Activated CD8-positive, alpha-beta memory T cell treated with anti-CD3 and anti-CD28 coated beads, Interleukin-2, amount 50 U/mL, for 4 hours (primary cell): Measurements from ENCODE around the gene MTCL1.
A peak's percentile ranks its signal among the peaks of the same experiment; 100 is the strongest.

Source experiments
- DNase-seq: peaks from one replicate; pipeline ENCODE4 v3.0.0-alpha.2; 2020

MTCL1 gene

GRCh38 chr18:8688816-8689215 is 16.5 kb upstream of the MTCL1 start:
- no peak for DNase-seq

DNA sequence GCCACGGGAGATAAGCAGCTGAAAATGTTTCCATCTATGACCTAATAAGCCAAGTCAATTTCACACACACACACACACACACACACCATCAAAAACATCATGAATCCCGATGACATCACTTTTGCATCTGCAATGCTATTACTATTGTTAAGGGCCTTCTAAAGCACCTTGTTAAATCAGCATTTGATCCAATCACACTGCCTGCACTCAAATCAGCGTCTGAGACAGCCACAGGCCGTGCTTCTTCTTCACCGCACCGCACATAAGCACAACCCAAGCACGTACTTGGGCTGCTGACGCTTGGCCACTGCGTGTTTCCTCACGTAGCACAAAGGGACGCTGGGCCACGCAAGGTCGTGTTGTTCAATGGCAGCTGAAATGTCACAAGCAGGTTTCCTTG is 15.8 kb upstream of the MTCL1 start:
- no peak for DNase-seq

DNA sequence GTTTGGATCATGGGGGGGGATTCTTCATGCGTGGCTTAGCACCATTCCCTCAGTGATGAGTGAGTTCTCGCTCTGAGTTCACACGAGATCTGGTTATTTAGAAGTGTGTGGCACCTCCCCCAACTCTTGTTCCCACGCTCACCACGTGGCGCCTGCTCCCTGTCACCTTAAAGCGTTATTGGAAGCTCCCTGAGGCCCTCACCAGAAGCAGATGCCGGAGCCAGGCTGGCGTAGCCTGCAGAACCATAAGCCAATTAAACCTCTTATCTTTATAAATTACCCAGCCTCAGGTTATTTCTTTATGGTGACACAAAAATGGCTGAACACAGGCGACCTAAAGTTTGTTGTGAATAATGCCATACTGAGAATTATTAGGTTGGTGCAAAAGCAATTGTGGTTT is 10.5 kb upstream of the MTCL1 start:
- DNase-seq = no peak

DNA sequence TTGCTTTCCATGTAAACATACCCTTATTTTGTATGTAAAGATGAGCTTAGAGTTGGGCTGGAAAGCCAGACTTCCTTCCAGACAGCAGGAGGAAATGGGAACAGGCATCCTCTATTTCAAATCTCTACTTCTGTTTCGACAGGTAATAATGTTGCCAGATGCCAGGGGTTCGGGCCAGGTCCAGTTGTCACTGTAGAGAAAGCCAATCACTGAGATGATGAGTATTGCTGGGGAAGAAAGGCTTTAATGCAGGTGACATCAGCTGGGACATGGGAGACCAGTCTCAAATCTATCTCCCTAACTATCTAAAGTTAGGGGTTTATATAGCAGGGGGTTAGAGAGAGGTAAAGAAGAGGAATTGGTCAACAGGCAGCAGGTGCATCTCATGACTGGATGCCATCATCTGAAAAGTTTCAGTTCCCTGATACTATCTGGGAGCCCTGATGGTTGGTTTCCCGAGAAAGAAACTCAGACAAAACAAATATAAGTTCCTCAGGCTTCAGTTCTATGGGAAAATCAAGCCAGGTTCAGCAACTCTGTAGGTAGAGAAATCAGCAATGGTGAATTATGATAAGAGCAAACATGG is 9.3 kb upstream of the MTCL1 start:
- DNase-seq = no peak

DNA sequence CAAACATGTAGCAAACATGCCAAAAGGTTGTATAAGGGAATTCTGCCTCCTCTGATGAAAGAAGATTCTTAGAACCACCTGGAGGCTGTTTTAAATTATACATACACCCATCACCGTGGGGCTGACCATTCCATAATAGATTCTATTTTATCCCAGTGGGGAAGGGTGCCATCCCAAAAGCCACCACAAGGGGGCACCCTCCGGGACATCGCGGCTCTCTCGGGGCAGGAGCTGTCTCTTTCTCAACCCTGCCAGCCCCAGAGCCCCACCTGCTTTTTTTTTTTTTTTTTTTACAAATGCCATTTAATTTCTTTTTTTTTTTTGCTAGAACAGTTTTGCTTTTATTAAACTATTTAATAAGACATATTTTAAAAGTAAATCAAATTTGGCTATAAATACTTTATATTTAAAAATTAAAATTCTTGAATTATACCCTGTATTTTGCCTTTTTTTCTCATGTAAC is 8.6 kb upstream of the MTCL1 start:
- peak; percentile 80 for DNase-seq

DNA sequence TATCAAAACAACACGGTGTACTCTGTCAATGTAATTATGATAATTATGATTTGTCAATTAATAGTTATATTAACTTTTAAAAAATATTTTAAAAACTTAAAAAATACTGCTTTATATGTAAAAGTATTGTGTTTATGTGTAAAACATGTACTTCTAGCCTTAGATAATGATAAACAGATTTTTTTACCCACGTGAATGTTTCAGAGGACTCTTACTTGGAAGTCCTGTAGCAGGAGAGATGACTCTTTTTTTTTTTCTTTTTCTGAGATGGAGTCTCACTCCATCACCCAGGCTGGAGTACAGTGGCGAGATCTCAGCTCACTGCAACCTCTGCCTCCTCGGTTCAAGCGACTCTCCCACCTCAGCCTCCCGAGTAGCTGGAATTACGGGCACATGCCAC is 6.2 kb upstream of the MTCL1 start:
- DNase-seq = no peak

DNA sequence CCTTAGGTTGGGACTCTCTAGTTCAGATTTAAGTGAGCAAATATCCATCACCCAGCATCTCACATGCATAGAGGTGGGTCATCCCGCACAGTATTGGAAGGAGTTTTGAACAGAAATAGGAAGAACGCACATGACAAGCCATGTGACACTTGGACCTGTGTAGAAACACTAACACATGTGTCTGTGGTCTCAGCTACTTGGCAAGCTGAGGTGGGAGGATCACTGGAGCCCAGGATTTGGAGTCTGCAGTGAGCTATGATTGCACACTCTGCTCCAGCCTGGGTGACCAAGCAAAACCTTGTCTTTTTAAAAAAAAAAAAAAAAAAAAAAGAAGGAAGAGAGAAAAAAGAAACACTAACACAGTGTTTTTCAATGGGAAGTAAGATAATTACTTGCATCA is 5.4 kb upstream of the MTCL1 start:
- DNase-seq = no peak

DNA sequence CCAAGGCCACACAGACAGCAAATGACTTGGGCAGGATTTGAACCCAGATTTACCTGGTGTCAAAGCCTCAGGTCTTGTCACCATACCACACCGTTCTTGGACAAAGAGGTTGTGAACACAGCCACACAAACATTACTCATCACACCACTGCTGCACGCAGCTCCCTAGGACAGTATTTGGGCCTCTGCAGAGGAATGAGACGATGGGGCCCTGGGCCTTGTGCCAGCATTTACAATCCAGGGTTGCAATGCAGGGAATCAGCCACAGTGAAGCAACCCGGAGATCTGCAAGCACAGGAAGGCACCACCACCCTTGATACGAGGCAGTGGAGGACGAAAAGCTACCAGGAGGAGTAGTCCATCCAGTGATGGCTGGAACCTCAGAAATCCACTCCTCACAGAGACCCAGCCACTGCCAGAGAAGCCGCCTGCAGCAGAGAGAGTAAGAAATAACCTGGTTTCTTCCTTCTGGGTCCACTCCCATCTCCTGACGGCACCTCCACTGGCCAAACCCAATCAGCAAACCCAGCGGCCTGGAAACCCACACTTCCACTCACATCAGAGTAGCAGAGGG is 3.7 kb upstream of the MTCL1 start:
- DNase-seq = no peak

- no peak for DNase-seq
Measured at GRCh38 chr18:8702668-8703067, 2.7 kb upstream of the MTCL1 start.

GRCh38 chr18:8703092-8703709 is 2.2 kb upstream of the MTCL1 start:
- DNase-seq = no peak

- DNase-seq = no peak
Measured at GRCh38 chr18:8703781-8704301, 1.5 kb upstream of the MTCL1 start.

DNA sequence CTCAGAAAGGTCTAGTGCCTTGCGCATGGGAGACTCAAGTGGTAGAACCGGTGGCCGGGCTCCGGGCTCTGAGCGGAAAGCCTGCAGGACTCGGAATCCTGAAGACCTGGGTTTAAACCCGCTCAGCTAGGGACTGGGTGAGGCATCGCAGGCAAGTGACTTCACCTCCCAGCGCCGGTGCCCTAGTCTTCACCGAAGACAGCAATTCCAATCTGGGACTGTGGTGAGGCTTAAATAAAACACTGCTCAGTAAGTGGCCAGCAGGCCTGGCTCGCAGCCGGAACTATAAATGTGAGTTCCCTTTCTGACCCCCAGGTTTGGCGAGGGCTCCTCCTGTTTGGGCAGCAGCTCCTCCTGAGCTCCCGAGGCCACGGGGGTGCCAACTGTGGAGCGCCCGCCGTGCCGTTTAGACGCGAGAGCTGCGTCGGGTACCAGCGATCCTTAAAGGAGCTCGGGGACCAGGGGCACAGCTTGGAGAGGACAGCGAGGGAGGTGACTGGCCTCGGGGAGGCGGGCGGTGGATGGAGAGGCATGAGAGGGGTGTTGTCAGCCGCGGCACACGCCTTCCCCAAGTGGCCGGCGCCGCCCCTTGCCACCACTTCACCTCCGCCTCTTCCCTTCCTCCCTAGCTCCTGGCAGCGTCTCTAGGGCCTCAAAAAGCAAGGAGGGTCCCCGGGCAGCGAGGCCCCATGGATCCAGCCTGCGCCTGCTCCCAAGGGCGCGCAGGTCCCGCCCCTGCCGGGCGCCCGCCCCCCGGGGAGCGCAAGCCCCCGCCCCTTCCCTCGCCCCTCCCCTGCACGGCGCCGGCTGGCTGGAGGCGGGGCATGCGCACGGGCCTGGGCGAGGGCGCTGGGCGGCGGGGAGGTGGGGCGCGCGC is 757 bp upstream of the MTCL1 start:
- peak; percentile 90 for DNase-seq

DNA sequence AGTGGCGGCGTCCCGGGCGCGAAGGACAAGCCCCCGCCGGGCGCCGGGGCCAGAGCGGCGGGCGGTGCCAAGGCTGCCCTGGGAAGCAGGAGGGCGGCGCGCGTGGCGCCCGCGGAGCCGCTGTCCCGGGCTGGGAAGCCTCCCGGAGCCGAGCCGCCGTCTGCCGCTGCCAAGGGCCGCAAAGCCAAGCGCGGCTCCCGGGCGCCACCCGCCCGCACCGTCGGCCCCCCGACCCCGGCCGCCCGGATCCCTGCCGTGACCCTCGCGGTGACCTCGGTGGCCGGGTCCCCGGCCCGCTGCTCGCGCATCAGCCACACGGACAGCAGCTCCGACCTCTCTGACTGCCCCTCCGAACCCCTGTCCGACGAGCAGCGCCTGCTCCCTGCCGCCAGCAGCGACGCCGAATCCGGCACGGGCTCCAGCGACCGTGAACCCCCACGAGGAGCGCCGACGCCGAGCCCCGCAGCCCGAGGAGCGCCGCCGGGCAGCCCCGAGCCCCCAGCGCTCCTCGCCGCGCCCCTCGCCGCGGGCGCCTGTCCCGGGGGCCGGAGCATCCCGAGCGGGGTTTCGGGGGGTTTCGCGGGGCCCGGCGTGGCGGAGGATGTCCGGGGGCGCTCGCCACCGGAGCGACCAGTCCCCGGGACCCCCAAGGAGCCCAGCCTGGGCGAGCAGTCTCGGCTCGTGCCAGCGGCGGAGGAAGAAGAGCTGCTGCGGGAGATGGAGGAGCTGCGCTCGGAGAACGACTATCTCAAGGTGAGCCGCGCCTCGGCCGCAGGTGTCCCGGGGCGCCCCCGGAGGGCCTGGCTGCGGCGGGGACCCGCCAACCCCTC is 820 bp downstream of the MTCL1 start:
- DNase-seq = peak; percentile 23

- DNase-seq = peak; percentile 23
Measured at GRCh38 chr18:8706791-8707555, 1.6 kb downstream of the MTCL1 start.

DNA sequence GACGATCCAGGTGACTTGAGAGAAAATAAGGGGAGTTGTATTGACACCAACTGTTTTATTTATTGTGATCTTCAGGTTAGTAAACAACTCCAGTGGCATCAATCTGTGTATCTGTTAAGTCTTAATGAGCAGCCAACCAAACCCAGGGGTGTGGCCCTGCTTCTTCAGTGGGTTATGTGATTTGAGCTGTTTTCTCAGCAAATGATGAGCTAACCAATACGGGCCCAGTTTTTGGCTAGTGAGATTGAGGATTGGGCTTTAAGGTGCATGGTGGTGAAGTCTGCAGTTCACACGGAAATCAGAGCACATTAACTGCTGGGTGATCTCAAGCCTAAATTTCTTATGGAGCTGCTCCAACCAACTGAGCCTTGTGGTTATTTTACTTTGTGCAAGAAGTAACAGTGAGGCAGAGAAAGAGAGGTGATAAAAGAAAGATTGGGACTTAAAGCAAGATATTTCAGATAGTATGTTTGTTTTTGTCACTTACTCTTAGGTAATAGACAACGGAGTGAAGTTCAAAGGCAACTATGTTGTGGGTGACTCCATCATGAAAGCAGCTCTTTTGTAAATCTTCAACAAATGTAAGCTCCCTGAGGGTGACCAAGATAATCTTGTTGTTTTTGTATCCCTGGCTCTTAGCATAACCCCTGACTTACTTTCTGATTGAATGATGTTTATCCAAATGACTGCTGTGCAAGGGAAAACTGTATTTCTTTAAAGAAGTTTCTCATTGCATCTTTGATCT is 2.4 kb downstream of the MTCL1 start:
- DNase-seq = no peak

GRCh38 chr18:8708670-8709069 is 3.3 kb downstream of the MTCL1 start:
- DNase-seq = no peak

DNA sequence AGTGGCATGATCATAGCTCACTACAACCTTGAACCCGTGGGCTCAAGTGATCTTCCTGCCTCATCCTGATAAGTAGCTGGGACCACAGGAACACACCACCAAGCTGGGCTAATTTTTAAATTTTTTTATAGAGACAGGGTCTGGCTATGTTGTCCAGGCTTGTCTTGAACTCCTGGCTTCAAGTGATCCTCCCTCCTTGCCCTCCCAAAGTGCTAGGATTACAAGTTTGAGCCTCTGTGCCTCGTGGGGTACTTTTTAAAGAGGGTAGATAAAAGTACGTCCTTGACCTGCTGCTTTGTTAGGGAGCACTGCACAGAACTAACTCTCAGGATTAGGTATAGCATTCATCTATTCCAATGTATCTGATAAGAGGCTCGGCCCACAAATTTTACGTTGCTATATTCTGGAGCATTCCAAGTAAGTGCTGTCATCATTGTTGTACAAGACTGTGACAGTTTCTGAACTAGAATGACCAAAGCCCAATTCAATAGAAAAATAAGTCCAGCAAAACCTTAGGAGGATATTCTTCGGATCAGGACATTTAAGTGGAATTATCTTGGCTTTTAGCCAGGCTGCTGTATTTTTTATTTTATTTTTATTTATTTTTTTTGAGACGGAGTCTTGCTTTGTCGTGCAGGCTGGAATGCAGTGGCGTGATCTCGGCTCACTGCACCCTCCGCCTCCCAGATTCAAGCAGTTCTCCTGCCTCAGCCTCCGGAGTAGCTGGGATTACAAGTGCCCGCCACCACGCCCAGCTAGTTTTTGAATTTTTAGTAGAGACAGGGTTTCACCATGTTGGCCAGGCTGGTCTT is 4.1 kb downstream of the MTCL1 start:
- DNase-seq = no peak

GRCh38 chr18:8711736-8712135 is 6.4 kb downstream of the MTCL1 start:
- DNase-seq = no peak

- no peak for DNase-seq
Measured at GRCh38 chr18:8713691-8714090, 8.3 kb downstream of the MTCL1 start.

DNA sequence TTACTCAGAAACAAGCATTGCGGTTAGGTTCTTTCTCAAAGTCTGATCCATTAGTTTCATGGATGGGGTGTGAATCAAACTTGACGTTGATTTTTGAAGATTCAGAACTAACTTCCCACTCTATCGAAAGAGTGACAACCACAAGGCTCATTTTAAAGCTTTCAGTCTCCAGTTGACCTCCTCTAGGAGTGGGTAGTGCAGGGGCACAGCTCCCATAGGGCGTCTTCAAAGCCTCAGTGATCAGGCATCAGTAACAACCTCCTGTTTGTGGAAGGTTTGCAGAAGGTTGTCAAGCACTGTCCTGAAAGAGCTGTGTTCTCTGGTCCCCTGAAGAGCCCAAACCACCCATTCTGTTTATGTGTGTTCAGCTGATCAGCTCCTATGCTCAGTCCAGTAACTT is 10.2 kb downstream of the MTCL1 start:
- no peak for DNase-seq
